Stimulated activated CD4-positive, alpha-beta T cell treated with anti-CD3 and anti-CD28 coated beads, Interleukin-1b, Interleukin-23, amount 100 ng/mL, for 24 hours (primary cell): ENCODE data around the gene TAMM41.
"Not testable (repeated sequence)": the region's sequence is repeated elsewhere in the genome, so short reads cannot be mapped to it uniquely, and the experiment has no call there.

Source experiments
- DNase-seq, 4 experiments: peaks; one replicate each; pipeline ENCODE4 v3.0.0-alpha.2; 2020; ENCODE audit warnings: low read depth in 4 of 4, low spot score in 1 of 4

The TAMM41 gene

DNA sequence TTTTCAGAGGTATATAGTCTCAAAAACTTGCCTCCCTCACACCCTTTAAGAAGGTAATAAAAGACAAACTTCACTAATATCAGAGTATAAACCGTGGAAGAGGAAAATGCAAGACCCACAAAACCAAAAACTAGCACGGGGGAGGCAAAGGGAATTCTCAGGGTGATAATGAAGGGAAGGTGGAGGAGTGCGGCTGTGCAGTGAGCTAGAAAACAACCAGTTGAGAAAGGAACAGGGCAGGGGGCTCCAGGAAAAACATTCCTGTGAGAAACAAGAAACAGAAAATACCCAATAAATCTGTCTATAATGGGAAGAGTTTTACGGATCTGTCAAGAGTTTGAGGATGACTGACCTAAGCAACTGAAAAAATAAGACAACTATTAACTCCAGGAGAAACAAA lies 31.6 kb downstream of the TAMM41 start:
- DNase-seq = no peak

DNA sequence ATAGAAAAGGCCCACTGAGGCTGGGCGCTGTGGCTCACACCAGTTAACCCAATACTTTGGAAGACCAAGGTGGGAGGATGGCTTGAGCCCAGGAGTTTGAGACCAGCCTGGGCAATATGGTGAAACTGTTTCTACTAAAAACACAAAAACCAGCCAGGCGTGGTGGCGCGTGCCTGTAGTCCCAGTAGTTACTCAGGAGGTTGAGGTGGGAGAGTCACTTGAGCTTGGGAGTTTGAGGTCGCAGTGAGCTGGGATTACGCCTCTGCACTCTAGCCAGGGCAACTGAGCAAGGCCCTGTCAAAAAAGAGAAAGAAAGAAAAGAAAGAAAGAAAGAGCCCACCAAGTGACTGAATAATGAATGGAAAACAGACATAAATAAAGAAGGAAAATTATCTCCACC lies 32.0 kb downstream of the TAMM41 start:
- DNase-seq = no peak

DNA sequence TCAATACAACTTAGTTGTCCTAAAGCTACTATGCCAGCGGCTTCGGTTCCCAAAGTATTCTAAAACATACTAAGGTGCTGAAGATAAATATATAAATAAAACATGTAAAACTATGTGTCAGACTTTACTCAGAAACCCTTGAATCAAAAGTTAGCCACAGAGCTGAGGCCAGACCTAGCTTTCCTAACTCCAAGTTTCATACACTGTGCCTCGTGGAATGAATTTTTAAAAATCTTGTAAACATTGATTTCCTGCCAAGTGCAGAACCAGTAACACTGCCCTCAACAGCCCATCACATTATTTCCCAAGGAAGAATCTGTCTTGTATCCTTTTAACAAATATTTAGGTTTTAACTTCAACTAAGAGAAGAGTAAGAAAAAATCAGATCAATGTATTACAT lies 36.4 kb downstream of the TAMM41 start:
- no peak for DNase-seq

DNA sequence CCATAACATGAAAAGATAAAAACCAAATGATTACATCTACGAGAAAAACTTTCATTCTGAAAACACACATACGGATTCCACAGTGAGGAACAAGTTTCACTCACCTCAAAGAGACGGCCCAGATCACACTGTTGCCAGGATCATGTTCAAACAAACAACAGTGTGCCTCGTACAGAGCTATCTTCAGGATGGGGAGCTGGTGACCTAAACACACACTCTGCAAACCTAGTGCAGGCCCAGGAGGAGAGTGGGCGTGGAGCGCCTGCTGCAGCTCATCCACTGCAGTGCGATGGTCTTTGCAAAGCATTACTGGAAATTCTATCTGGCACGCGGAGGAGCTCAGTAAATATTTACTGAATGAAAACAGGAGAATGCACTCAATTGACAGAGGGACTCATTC lies 38.5 kb downstream of the TAMM41 start:
- no peak for DNase-seq

DNA sequence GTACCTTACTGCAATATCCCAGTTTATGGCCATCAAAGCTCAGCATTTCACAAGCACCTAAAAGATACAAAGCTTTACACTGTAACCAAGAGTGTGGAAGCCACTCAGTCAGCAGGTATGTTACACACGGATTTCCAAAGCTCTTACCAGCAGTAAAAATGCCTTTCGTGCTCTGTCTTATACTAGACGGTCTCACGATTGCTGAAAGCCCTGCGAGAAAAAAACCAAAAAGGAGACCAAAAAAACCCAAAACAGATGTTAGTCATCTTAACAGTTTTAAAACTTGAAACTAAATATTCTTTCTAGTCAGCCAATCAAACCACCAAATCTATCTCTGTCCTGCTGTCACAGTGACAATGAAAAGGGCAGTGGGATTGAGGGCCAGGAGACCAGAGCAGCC lies 39.0 kb downstream of the TAMM41 start:
- no peak for DNase-seq

DNA sequence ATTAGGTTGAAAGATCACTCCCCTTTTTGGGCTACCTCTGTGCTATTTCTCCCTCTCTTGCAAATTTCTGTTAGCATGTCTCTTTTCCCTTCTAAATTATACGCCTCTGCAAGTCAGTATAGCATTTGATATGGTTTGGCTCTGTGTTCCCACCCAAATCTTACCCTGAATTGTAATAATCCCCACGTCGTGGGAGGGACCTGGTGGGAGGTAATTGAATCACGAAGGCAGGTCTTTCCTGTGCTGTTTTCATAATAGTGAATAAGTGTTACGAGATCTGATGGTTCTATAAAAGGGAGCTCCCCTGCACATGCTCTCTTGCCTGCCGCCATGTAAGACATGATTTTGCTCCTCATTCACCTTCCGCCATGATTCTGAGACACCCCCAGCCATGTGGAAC lies 41.0 kb downstream of the TAMM41 start:
- no peak for DNase-seq

DNA sequence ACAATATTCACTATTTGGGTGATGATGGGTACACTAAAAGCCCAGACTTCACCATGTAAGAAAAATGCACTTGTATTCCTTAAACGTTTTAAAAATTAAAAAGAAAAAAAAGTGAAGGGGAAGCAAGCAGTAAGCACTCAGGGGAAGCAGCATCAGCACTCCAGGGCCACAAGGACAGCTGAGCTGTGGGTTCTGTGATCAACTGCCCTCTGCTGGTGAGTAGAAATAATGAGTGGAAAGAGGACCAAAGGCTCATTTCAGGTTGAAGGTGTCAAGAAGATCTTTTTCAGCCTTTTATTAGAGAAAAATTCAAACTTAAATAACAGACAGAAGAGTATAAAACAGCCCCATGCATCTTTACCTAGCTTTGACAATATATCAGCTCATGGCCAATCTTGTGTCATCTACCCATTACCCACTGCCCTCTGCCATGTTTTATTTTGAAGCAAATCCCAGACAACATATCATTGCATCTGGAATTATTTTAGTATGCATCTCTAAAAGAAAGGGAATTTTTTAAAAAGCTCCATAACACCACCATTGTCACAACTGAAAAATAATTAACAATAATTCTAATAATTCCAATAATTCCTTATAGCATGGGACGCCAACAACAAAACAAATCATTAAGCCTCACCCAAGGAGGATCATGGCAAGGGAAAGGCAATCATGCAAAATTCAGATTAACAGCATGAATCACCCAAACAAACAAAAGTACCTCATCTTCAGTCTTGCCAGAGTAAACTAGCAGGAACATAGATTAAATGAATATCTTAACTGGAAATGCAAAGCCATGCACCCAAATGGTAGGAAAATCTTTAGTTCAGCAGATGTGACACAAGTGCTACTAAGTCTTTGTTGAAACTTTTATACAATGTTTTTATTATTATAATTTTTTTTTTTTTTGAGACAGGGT lies 42.5 kb downstream of the TAMM41 start:
- DNase-seq = no peak

DNA sequence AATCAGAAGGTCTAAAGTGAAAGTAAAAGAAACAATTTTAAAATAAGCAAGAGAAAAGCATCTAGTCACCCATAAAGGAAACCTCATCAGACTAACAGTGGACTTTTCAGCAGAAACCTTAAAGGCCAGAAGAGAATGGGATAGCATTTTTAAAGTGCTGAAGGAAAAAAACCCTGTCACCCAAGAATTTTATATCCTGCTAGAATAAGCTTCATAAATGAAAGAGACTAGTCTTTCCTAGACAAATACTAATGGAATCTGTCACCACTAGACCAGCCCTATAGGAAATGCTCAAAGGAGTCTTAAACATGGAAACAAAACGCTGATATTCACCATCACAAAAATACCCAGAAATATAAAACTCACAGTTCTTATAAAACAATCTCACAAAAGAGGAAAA lies 46.9 kb downstream of the TAMM41 start:
- DNase-seq = no peak

DNA sequence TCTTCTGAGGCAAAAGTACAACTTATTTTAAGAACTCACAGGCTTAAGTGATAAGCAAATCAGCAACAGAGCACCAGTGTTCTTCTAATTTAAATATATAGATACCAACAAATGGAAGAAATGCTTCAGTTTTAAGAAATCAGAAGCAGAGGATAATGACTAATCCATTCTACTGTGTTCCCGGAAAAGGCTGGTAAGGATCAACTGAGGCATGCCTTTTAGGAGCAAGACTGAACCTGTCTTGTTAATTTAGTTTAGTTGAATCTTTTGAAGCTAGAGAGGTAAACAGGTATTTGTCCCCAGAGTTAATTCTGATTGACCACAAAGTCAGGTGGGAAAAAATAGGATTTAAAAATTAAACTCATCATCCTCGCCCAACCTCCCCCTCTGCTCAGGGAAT lies 51.8 kb downstream of the TAMM41 start:
- DNase-seq = no peak

DNA sequence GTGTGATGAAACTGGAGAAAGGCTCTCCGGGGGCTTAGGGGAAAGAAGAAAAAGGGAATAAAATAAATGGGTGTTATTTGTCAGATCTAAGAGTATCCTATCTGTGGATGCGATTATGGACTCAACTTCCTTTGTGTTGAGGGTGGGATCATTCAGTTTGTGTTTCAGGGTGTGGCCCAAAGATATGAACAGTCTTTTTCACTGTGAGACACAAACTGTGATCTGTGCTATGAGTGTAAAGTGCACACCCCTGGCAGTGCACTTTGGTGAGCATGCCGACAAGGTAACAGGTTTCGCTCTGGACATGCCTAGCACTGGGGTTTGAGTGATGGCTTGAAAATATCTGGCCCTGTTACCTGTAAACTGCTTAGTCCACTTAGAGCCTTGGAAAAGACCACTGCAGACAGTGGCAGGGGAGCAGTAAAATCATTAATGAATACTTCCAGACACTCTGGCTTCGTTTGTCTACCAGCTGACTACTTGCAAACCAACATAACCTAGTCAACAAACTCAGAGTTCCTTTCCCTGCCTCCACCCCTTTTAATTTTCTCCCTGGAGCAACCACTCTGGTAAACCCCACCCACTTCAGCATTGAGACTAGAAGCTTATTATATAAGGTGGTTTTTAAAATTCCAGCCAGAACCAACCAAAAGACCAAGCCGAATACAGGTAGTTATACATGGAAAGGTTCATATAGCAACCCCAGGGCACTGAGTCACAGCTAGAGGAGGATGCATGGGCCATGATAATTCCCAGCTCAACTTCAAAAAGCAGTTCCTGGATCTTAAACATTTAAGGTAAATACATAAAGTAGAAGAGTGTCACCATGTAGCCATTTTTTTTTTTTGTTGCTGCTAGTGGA lies 55.1 kb downstream of the TAMM41 start:
- DNase-seq = no peak

DNA sequence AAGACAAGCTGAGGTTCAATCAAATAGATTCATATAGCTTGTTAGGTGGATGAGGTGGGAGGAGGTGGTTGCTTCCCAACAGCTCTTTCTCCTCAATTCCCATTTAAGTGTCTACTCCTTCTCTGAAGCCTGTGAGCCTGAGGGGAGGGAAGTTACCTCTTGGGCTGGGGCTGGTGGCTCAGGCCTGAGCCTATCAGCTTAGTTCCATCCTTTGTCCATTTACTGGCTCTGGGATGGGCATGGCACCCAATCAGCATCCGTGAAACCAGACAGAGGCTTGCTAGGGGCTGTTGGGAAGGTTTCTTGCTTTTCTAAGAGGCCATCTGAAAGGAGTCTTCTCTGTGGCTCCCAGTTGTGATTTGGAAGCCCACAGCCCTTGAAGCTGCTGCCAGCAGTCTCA lies 57.3 kb downstream of the TAMM41 start:
- no peak for DNase-seq

DNA sequence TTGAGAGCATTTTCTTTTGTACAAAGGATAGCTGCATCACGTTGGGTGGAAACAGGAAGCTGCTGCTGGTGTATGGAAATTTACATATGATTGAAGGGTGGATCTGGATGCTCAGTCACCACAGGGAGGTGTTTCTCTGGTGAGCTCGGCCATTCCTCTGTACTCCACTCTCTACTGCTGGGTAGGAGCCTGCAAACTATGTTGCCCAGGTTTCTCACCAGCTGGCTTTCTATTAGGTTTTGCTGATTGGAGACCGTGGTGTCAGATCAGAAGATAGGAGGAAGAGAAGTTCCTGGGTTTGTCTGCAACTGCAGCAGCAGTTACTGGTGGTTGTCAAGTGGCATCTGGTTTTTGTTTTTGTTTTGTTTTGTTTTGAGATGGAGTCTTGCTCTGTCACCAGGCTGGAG lies 61.7 kb downstream of the TAMM41 start:
- no peak for DNase-seq

DNA sequence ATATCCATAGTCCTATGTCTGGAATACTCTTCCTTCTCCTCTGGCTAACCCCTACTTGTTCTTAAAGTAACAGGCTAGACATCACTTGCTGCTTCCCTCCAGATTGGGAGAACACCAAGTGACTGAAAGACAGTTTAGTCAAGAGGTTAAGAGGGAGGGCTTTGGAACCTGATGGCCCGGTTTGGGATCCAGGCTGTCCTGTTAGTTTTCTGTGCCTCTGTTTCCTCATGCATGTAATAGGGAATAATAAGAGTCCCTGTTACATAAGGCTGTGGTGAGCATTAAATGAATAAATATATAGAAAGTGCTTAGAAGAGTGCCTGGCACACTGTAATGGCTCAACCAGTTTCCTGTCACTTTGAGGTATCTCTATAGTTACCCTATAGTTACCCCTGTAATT lies 66.3 kb downstream of the TAMM41 start:
- DNase-seq = no peak

DNA sequence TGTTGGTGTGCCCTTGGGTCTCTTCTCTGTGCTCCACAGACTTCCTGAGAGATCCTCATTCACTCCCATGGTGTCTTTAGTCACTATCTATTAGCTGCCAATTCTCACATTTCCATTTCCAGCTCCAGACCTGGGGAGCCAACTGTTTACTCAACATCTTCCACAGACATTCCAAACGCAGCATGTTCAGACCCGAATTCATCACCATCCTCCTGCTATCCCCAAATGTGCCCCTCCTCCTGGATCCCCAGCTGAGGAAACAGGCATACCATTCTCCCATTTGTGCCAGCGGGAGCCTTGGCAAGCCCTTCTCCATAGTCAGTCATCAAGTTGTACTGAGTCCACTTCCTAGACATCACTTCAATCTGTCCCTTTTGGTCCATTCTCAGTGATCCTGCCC lies 67.1 kb downstream of the TAMM41 start:
- no peak for DNase-seq

DNA sequence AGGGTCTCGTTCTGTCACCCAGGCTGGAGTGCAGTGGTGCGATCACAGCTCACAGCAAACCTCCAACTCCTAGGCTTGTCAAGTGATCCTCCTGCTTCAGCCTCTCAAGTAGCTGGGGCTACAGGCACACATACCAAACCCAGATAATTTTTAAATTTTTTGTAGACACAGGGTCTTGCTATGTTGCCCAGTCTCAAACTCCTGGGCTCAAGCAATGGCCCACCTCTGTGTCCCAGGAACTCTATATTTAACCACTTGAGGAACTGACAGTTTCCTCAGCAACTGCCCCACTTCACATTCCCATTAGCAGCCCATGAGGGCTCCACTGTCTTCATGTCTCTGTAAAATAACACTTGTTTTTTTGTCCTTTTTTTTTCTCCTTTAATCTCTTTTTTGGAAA lies 68.4 kb downstream of the TAMM41 start:
- DNase-seq = no peak

DNA sequence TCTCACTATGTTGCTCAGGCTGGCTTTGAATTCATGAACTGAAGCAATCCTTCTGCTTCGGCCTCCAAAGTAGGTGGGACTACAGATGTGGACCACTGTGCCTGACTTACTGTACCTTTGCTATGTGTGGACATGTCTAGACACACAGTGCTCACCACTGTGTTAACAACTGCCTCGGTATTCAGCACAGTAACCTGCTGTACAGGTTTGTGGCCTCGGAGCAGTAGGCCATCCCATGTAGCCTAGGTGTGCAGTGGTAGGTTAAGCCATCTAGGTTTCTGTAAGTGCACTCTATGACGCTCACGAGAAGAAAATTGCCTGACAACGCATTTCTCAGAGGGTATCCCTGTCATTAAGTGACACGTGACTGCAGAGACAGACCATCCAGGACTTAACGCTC lies 70.3 kb downstream of the TAMM41 start:
- DNase-seq = no peak

DNA sequence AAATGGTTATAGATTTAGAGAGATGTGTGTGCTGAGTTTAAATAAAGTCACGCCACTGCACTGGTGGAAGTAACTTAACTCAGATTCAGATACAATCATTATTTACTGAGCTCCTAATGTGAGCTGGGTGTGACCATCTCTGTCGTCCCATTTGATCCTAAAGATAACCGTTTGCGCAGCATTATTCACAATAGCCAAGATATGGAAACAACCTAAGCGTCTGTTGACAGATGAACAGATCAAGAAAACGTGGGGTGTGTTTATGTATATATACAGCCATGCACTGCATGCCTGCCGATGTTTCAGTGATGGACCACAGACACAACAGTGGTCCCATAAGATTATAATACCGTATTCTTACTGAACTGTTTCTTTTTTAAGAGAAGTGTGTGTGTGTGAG lies 71.2 kb downstream of the TAMM41 start:
- no peak for DNase-seq

DNA sequence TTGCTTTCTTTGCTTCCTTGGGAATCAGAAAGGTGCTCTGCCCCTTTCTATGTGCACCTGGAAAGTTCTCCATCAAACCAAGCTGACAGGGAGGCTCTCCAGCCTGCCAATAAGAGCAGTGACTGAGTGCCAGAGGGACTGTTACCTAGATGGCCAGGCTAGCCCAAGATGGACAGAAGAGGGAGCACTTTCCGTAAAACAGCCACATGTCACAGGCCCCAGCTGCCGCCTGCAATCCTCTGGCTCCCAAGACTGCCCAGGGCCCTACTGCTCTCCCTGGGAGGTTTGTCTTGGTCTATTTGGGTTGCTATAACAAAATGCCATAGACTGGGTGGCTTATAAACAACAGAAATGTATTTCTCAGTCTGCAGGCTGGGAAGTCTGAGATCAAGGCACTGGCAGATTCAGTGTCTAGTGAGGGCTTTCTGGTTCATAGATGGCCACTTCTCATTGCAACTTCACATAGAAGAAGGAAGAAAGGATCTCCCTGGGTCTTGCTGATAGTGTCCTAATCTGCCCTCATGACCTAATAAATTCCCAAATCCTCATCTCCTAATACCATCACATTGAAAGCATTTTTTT lies 72.3 kb downstream of the TAMM41 start:
- DNase-seq = no peak

DNA sequence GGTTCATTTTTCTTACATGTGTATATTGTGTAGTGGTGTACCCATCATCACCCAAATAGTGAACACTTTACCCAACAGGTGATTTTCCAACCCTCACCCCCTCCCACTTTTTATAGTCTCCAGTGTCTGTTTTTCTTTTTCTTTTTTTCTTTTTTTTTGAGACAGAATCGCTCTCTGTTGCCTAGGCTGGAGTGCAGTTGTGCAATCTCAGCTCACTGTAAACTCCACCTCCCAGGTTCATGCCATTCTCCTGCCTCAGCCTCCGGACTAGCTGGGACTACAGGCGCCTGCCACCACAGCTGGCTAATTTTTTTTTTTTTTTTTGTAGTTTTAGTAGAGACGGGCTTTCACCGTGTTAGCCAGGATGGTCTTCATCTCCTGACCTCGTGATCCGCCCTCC lies 74.8 kb downstream of the TAMM41 start:
- DNase-seq = not testable (repeated sequence)

DNA sequence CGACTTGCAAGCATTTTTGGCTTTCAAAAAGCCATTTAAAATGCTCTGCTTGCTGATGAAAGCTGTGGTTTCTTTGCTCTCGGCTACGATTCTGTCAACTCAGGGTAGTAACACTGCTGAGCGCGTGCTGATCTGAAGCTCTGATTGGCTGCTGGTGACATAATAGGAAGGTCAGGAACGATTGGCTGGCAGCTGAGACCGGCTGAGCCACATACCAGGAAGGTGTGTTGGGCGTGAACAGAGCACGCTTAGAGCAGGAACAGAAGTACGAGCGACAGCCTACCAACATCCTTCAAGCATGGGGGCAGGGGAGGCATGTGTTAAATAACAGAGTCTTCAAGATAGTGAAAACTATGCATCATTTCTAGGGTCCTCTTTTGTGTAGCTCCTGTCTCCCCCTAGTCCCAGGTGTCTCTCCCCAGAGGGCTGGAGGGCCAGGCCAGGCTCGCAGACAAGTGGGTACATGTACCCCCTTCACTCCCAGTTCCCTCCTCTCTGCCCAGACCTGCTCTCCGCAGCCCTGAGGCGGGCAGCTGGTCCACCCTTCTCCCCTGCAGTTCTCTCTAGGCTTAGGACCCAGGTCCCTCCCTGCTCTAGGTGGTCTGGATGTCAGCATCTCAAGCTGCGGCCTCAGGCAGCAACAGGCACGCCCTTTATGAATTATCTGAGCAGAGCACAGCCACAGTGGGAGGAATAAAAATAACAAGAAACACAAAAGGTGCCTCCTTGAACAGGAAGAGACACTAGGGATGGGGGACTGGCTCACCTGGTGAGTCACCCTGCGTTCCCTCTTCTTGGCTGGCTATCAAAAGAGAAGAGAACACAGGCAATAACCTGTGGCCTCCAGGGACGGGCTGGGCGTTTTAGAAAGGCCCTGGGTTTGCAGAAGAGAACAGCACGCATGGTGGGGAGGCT lies 76.0 kb downstream of the TAMM41 start:
- peak; percentile 35 to 66 (median 46) for DNase-seq
